IMR-90 (cell line): Measurements from ENCODE around the gene UBE2S. TPM values are rescaled to one million over a fixed set of nuclear protein-coding genes. Genes with fewer than 3 reads are reported as not detected.

Experiments
- CHD1 ChIP-seq: IDR thresholded peaks from 2 replicates; pipeline ENCODE4 v1.6.1; 2012; ENCODE audit warnings: low read depth, low read length, improper control_type of control experiment
- RAD21 ChIP-seq: IDR thresholded peaks from 2 replicates; pipeline ENCODE4 v1.6.1; 2012; ENCODE audit warnings: low read length, improper control_type of control experiment
- RCOR1 ChIP-seq: IDR thresholded peaks from 2 replicates; pipeline ENCODE4 v1.6.1; 2012; ENCODE audit warnings: mild to moderate bottlenecking, low read length, improper control_type of control experiment; ENCODE audit not compliant: insufficient replicate concordance
- polyA plus RNA-seq, 3 experiments: library from polyadenylated mRNA; depleted of rRNA; stranded (reverse); fragments of >200 nt; gene quantifications; 2 replicates each; pipeline ENCODE4 v1.2.3, GENCODE V29; 2012; ENCODE audit warnings: low replicate concordance in 1 of 3
- total RNA-seq: library from RNA; depleted of rRNA; stranded (reverse); fragments of >200 nt; gene quantifications from 2 replicates; pipeline ENCODE4 v1.2.3, GENCODE V29; 2012

UBE2S gene
- total and polyA plus RNA-seq, 2 of the 4 experiments (the other 2 are of a cell fraction) = 69.5 to 104 TPM

DNA sequence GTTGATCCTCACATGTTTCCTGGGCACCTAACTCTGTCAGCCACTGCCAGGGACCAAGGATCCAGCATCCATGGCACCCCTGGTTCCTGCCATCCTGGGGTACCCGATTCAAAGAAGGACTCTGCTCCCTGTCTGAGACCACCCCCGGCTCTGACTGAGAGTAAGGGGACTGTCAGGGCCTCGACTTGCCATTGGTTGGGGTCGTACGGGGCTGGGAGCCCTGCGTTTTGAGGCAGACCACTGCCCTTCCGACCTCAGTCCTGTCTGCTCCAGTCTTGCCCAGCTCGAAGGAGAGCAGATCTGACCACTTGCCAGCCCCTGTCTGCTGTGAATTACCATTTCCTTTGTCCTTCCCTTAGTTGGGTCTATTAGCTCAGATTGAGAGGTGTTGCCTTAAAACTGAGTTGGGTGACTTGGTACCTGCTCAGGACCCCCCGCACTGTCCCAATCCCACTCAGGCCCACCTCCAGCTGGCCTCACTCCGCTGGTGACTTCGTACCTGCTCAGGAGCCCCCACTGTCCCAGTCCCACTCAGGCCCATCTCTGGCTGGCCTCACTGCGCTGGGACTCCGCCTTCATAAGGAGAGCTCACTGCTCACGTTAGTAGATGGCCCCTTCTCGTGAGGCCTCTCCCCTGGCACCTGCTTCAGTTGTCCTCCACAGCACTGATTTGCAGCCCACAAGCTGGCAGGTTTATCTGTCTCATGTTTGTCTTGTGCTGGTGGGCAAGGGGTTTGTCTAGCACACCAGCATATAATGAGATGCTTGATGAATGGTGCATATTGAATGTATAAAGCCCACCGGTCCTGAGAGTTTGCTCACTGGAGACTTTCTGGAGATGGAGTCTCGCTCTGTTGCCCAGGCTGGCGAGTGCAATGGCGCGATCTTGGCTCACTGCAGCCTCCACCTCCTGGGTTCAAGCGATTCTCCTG, 17.9 kb downstream of the UBE2S start (continued):
- no peak for TF ChIP-seq RAD21
- TF ChIP-seq RCOR1 = no peak
- no peak for TF ChIP-seq CHD1
